C4-2B (cell line): ENCODE data around the gene VAPA.

Experiments
- H3K27ac ChIP-seq: fragments of 450-650 bp; 2 replicates; pipeline ENCODE4 v1.5.1; 2017
- CTCF ChIP-seq: fragments of 450-650 bp; conservative IDR thresholded peaks from 2 replicates; pipeline ENCODE4 v1.5.1; 2017; ENCODE audit warnings: mild to moderate bottlenecking
- ZFX ChIP-seq: fragments of 450-650 bp; IDR thresholded peaks from 2 replicates; pipeline ENCODE4 v1.6.1; 2017

VAPA gene

GRCh38 chr18:9973470-9973869 lies 59.7 kb downstream of the VAPA start:
- no peak overlapping the region for H3K27ac ChIP-seq
- no peak for TF ChIP-seq ZFX

- no peak overlapping the region for H3K27ac ChIP-seq
- TF ChIP-seq CTCF (no peak), ZFX (no peak)
Measured at GRCh38 chr18:9974279-9974915, 60.6 kb downstream of the VAPA start.

DNA sequence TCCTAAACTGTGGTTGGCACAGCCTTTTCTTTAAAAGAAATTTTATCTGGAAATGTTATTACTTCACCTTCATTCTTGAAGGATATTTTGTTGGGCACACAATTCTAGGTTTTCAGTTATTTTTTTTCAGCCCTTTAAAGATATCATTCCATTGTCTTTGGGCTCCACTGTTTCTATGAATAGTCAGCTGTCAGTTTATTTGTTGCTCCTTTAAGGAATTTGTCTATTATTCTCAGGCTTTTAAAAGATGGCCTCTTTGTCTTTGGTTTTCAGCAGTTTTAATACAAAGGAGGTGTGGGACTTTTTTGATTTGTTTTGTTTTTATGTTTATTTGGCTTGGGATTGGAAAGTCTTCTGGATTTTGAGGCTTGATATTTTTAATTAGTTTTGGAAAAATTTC lies 61.8 kb downstream of the VAPA start:
- no peak for TF ChIP-seq CTCF
- no peak overlapping the region for H3K27ac ChIP-seq

DNA sequence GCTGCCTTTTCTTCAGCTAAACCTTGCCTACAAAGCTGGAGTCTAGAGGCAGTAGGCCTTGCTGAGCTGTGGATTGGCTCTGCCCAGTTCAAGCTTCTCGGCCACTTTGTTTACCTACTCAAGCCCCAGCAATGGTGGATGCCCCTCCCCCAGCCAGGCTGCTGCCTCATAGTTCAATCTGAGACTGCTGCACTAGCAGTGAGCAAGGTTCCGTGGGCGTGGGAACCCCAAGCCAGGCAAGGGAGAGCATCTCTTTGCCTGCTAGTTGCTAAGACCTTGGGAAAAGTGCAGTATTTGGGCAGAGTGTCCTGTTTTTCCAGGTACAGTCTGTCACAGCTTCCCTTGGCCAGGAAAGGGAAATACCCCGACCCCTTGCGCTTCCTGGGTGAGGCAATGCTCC lies 68.9 kb downstream of the VAPA start:
- TF ChIP-seq ZFX (no peak), CTCF (no peak)
- H3K27ac ChIP-seq = no peak overlapping the region

DNA sequence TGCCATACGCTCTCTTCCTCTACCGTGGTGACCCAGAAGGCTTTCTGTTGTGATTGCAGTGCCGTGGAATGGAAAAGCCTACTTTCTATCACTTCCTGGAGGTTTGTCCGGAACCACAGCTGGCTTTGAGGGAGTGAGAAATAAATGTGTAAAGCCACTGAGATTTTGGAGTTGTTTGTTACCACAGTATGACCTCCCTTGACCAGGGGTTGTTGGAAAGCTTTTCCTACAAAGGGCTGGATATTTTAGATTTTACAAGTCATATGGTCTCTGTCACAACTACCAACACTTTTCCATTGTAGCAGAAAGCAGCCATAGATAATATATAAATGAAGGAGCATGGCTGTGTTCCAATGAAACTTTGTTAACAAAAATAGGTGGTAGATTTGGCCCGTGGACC lies 70.3 kb downstream of the VAPA start:
- H3K27ac ChIP-seq = no peak overlapping the region
- no peak for TF ChIP-seq CTCF
- TF ChIP-seq ZFX = no peak

- H3K27ac ChIP-seq = no peak overlapping the region
- TF ChIP-seq CTCF (no peak), ZFX (no peak)
Measured at GRCh38 chr18:9985641-9986040, 71.8 kb downstream of the VAPA start.

DNA sequence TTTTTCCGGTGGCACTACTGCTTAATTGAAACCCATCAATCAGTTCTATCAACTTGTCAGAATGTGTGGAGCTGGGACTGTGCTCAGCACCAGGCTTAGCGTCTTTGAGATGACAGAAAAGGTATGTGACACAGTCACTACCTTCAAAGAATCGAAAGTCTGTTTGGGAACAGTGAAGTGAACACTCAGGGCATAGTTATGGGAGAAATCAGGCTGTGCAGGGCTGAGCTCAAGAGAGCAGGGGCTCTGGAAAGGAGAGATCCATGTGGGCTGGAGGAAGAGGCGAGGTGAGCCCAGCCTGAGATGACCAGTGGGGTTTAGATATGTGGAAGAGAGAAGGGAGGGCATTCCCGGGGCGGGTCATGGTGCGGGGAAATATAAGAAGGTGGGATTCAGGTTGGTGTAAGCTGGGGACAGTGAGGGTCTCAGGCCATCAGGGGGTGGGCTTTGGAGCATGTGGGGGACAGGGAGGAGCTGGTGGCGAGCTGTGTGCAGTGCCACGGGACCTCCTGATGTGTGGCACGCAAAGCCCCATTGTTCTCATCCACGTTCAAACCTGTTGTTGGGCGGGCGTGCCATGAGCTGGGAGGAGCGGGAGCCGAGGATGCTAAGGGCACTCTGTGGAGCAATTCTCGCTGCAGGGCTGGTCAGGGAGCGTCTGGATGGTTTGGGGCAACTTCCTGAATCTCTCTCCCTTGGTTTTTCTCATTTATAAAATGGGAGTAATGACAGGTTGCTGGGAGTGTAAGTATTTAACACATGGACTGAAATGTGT lies 72.5 kb downstream of the VAPA start:
- TF ChIP-seq CTCF = no peak
- TF ChIP-seq ZFX = no peak
- no peak overlapping the region for H3K27ac ChIP-seq

- H3K27ac ChIP-seq = no peak overlapping the region
- TF ChIP-seq ZFX = no peak
- no peak for TF ChIP-seq CTCF
Measured at GRCh38 chr18:9987345-9987744, 73.5 kb downstream of the VAPA start.
